CD8-positive, alpha-beta memory T cell (primary cell): ENCODE results near the gene ZNF841. TPM values are rescaled to one million over a fixed set of nuclear protein-coding genes. Genes with fewer than 3 reads are reported as not detected.
"Not testable (repeated sequence)": the region's sequence is repeated elsewhere in the genome, so short reads cannot be mapped to it uniquely, and the experiment has no call there.

ENCODE experiments used
- CTCF ChIA-PET: fragments of 350-600 bp; sonication (Branson Sonifier 250); formaldehyde crosslinking; loops from one replicate; lab custom pipeline; 2021; ENCODE audit warnings: antibody characterized with exemption; lab: Charles Lee
- POLR2A ChIA-PET: fragments of 350-600 bp; sonication (Branson Sonifier 250); formaldehyde crosslinking; loops from one replicate; lab custom pipeline; 2021; ENCODE audit warnings: antibody characterized with exemption; lab: Charles Lee
- DNase-seq, 5 donors: peaks; one replicate each; pipeline versions ENCODE4 v3.0.0 to v3.0.0-alpha.2; 2020 to 2022; ENCODE audit warnings: mixed read lengths in 1 of 5
- H3K27ac ChIP-seq: one replicate; pipeline ENCODE4 v1.7.0; 2013; ENCODE audit warnings: low read depth, mild to moderate bottlenecking, low read length, moderate library complexity
- H3K27me3 ChIP-seq: 2 replicates; pipeline ENCODE4 v1.7.0; 2013; ENCODE audit warnings: low read length, mild to moderate bottlenecking; ENCODE audit not compliant: insufficient read depth, poor library complexity, severe bottlenecking
- H3K36me3 ChIP-seq: 2 replicates; pipeline ENCODE4 v1.7.0; 2013; ENCODE audit warnings: mild to moderate bottlenecking, low read length, moderate library complexity; ENCODE audit not compliant: insufficient read depth
- H3K4me1 ChIP-seq: 2 replicates; pipeline ENCODE4 v1.7.0; 2013; ENCODE audit warnings: mild to moderate bottlenecking, low read length, moderate library complexity; ENCODE audit not compliant: insufficient read depth
- H3K4me3 ChIP-seq: 2 replicates; pipeline ENCODE4 v1.7.0; 2013; ENCODE audit warnings: mild to moderate bottlenecking, low read length
- H3K9me3 ChIP-seq: 2 replicates; pipeline ENCODE4 v1.7.0; 2013; ENCODE audit warnings: mild to moderate bottlenecking, low read length
- H3K27ac Mint-ChIP-seq, 8 donors: one replicate each; pipeline ENCODE4 v1.8.0; 2020 to 2021; ENCODE audit warnings: mixed read lengths in 8 of 8, mild to moderate bottlenecking in 6 of 8, inconsistent platforms in 3 of 8, moderate library complexity in 3 of 8
- H3K27me3 Mint-ChIP-seq, 2 donors: one replicate each; pipeline ENCODE4 v1.8.0; 2020 to 2021; ENCODE audit warnings: mixed read lengths in 2 of 2, mild to moderate bottlenecking in 1 of 2, moderate library complexity in 1 of 2
- H3K36me3 Mint-ChIP-seq, 3 donors: one replicate each; pipeline ENCODE4 v1.8.0; 2020 to 2021; ENCODE audit warnings: mixed read lengths in 3 of 3, inconsistent platforms in 1 of 3, mild to moderate bottlenecking in 1 of 3
- H3K4me1 Mint-ChIP-seq, 3 donors: one replicate each; pipeline ENCODE4 v1.8.0; 2020 to 2021; ENCODE audit warnings: mixed read lengths in 3 of 3, inconsistent platforms in 1 of 3, mild to moderate bottlenecking in 1 of 3
- H3K4me3 Mint-ChIP-seq, 7 donors: one replicate each; pipeline ENCODE4 v1.8.0; 2020 to 2021; ENCODE audit warnings: mixed read lengths in 7 of 7, mild to moderate bottlenecking in 6 of 7, moderate library complexity in 4 of 7, inconsistent platforms in 2 of 7
- H3K9me3 Mint-ChIP-seq, 5 donors: one replicate each; pipeline ENCODE4 v1.8.0; 2020 to 2022; ENCODE audit warnings: mixed read lengths in 5 of 5, mild to moderate bottlenecking in 3 of 5, moderate library complexity in 2 of 5, inconsistent platforms in 1 of 5
- polyA plus RNA-seq: library from polyadenylated mRNA; unstranded; fragments of 300-500 nt; fragmentation: Illumina TruSeq; gene quantifications from one replicate; pipeline ENCODE4 v1.2.3, GENCODE V29; 2021
- total RNA-seq, 2 experiments: library from RNA; stranded (reverse); gene quantifications; one replicate each; pipeline ENCODE4 v1.2.3, GENCODE V29; 2021

The ZNF841 gene
- total and polyA plus RNA-seq, 3 experiments from 2014 or later: 5.7 to 15.2 (median 14.5) TPM

DNA sequence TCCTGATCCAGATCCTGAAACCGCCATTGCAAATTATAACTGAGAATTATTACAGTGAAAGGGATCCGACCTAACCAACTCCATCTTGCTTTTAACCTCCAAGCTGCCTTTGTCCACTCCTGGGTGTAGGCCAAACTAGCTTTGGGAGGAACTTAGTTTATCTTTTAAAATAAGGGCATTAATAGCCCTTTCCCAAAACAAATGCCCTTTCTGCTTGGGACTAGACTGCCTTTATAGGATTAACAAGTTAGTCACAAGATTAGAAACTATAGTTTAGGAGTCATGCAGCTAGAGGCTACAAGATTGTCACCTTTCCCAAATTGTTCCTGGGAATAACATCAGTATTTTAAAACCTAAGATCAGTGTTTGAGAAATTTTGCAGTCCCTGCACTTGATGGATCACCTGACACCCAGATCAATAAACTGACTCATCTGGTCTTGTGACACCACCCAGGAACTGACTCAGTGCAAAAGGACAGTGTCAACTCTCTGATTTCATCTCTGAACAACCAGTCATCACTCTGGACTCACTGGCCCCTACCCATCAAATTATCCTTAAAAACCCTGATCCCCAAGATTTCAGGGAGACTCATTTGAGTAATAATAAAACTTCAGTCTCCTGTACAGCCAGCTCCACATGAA is 4.1 kb upstream of the ZNF841 start:
- peaks cover 3 to 36% (median 11%) of the 10 kb centered on the region in 3 donors for H3K36me3 Mint-ChIP-seq
- Histone ChIP-seq H3K36me3 (no peaks in the 10 kb centered on the region), H3K27ac (no peak overlapping the region), H3K4me1 (peaks cover 5% of the 10 kb centered on the region), H3K9me3 (peaks cover 7% of the 10 kb centered on the region), H3K4me3 (no peak overlapping the region), H3K27me3 (no peaks in the 10 kb centered on the region)
- H3K27me3 Mint-ChIP-seq: peaks cover 7 to 10% of the 10 kb centered on the region in 2 donors
- peak overlapping the region in 1 of 8 donors; percentile 1 for H3K27ac Mint-ChIP-seq
- H3K4me1 Mint-ChIP-seq: peaks cover 12 to 17% (median 15%) of the 10 kb centered on the region in 3 donors
- H3K4me3 Mint-ChIP-seq: peak overlapping the region in 1 of 7 donors; percentile 40
- CTCF ChIA-PET: no interaction called here
- POLR2A ChIA-PET: no interaction called here
- DNase-seq: no peak
- peaks cover 19 to 70% (median 54%) of the 10 kb centered on the region in 5 donors for H3K9me3 Mint-ChIP-seq

DNA sequence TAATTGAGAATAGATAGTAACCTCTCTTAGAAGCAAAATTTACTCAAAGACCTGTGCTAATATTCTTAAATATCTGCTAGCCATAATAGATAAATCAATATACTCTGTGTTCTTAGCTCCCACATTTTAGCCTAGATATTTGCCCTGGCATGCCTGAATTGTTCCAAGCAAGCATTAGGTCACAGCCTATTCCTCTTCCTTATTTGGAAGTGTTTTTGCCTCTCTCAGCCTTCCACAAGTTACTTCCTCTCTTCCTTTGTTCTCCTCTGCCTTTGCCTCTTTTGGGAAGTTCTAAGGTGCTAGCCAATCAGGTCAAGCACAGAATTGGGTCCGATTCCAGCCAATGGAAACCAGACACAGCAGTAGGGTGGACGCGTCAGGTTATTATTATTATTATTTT is 851 bp upstream of the ZNF841 start:
- H3K4me1 Mint-ChIP-seq: peaks cover 39 to 49% (median 45%) of the 10 kb centered on the region in 3 donors
- peak overlapping the region in 1 of 8 donors; percentile 69 for H3K27ac Mint-ChIP-seq
- peak overlapping the region; percentile 32 to 99 (median 98) for H3K4me3 Mint-ChIP-seq
- peaks cover 15 to 61% (median 41%) of the 10 kb centered on the region in 3 donors for H3K36me3 Mint-ChIP-seq
- CTCF ChIA-PET, H3K9me3 ChIP-seq, H3K27me3 Mint-ChIP-seq, H3K27me3 ChIP-seq, H3K36me3 ChIP-seq, H3K27ac ChIP-seq, POLR2A ChIA-PET, DNase-seq: not testable (repeated sequence)
- H3K9me3 Mint-ChIP-seq: peaks cover 22 to 60% (median 44%) of the 10 kb centered on the region in 5 donors
- peaks cover 14% of the 10 kb centered on the region for H3K4me1 ChIP-seq
- H3K4me3 ChIP-seq: peak overlapping the region; percentile 94

DNA sequence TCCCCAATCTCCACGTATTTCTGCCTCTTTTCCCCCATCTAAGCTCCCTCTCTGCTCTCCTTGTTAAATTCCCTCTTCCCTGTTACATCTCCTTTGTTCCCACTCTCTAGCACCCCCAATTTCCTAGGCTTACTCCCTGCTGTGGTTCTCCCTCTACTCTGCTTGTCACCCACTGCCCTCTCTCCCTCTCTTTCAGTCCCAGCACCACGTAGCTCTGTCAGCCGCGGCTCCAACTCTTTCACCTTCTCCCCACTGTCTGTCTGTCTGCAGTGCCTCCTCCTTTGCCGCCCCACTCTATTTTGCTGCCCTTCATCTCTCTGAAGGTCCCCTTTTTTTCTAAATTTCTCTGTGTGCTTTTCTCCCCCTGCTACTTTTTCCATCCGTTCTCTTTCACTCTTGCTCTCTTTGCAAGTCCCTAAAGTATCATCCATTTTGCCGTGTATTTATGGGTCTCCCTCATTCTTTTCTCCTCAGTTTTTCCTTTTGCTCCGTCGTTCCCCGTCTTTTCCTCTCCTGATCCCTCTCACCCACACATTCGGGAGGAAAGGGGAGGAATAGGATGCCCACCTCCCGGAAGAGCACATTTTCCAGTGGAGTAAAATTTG is 937 bp downstream of the ZNF841 start:
- POLR2A ChIA-PET: no interaction called here
- peak in 1 of 5 donors; percentile 1 for DNase-seq
- peaks cover 5% of the 10 kb centered on the region for H3K9me3 ChIP-seq
- CTCF ChIA-PET: no interaction called here
- peaks cover 11% of the 10 kb centered on the region for H3K36me3 ChIP-seq
- peaks cover 23 to 75% (median 59%) of the 10 kb centered on the region in 3 donors for H3K36me3 Mint-ChIP-seq
- peak overlapping the region; percentile 94 for H3K4me3 ChIP-seq
- peak overlapping the region; percentile 87 for H3K27ac ChIP-seq
- peaks cover 0 to 2% of the 10 kb centered on the region in 2 donors for H3K27me3 Mint-ChIP-seq
- peak overlapping the region; percentile 58 to 98 (median 94) for H3K27ac Mint-ChIP-seq
- peak overlapping the region; percentile 88 to 99 (median 98) for H3K4me3 Mint-ChIP-seq
- peaks cover 53 to 63% (median 60%) of the 10 kb centered on the region in 3 donors for H3K4me1 Mint-ChIP-seq
- H3K4me1 ChIP-seq: peaks cover 14% of the 10 kb centered on the region
- H3K9me3 Mint-ChIP-seq: peaks cover 28 to 72% (median 46%) of the 10 kb centered on the region in 5 donors
- H3K27me3 ChIP-seq: no peaks in the 10 kb centered on the region

DNA sequence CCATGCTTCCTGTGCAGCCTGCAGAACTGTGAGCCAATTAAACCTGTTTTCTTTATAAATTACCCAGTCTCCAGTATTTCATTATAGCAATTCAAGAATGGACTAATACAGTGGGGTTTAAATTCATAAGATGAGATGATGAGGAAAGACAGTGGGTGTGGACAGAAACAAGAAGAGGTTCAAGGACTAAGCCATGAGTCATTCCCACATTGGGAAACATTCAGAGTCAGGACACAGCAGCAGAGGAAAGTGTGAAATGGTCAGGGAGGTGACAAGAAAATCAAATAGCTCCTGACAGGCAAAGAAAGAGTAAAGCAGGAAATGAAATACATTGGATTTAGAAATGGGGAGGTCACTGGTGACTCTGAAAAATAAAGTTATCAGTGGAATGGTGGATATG is 9.1 kb downstream of the ZNF841 start:
- H3K27ac Mint-ChIP-seq: peak overlapping the region in 2 of 8 donors; percentile 7 to 10
- H3K36me3 Mint-ChIP-seq: peaks cover 70 to 99% (median 98%) of the 10 kb centered on the region in 3 donors
- H3K9me3 Mint-ChIP-seq: peaks cover 21 to 79% (median 34%) of the 10 kb centered on the region in 5 donors
- Histone ChIP-seq H3K4me3 (no peak overlapping the region), H3K27me3 (no peaks in the 10 kb centered on the region), H3K9me3 (peaks cover 5% of the 10 kb centered on the region), H3K27ac (no peak overlapping the region), H3K36me3 (peaks cover 33% of the 10 kb centered on the region), H3K4me1 (no peaks in the 10 kb centered on the region)
- ChIA-PET POLR2A (no interaction called here), CTCF (no interaction called here)
- H3K4me3 Mint-ChIP-seq: peak overlapping the region in 1 of 7 donors; percentile 8
- no peak for DNase-seq
- peaks cover 12 to 33% (median 28%) of the 10 kb centered on the region in 3 donors for H3K4me1 Mint-ChIP-seq
- peaks cover 0 to 1% of the 10 kb centered on the region in 2 donors for H3K27me3 Mint-ChIP-seq

DNA sequence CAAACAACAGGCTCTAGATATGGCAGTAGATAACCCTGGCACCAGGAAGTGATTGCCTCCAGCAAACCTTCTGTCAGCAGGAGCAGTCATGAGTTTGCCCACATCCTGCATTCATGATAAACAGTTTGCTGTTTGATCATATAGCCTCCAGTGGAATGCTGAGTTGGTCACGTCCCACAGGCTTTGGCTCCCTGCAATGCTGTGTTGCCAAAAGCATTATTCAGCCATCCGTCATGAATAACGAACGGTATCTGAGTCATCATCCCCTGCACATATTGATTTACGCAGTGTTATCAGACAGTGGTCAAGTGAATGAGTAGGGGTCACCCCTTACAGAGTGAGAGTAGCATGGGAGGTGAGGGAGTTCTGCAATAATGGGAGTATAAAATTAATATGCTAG is 25.1 kb downstream of the ZNF841 start:
- H3K4me1 Mint-ChIP-seq: peaks cover 0 to 16% (median 4%) of the 10 kb centered on the region in 3 donors
- Histone ChIP-seq H3K27ac (no peak overlapping the region), H3K36me3 (peaks cover 53% of the 10 kb centered on the region), H3K4me1 (no peaks in the 10 kb centered on the region), H3K9me3 (peaks cover 69% of the 10 kb centered on the region), H3K27me3 (no peaks in the 10 kb centered on the region), H3K4me3 (no peak overlapping the region)
- peaks cover 65 to 100% (median 99%) of the 10 kb centered on the region in 5 donors for H3K9me3 Mint-ChIP-seq
- no peak for DNase-seq
- no peaks in the 10 kb centered on the region for H3K27me3 Mint-ChIP-seq
- POLR2A ChIA-PET: no interaction called here
- CTCF ChIA-PET: no interaction called here
- peaks cover 74 to 99% (median 96%) of the 10 kb centered on the region in 3 donors for H3K36me3 Mint-ChIP-seq
- H3K27ac Mint-ChIP-seq: no peak overlapping the region
- peak overlapping the region in 2 of 7 donors; percentile 39 to 51 for H3K4me3 Mint-ChIP-seq

DNA sequence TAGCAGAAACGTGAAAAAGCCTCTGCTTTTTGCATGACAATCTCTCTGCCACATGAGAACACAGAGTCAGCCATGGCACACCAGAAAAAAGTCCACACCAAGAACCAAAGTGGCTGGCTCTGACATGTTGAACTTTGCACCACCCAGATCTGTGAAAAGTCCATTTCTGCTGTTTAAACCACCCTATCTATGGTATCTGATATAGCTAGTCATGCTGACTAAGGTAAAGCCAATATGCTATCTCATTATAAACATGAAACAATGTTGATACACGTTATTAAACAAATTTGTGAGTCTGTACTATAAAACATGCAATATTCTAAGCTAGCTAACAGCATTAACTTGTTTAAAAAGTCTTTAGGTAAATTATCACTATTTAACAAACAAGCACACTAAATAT is 25.9 kb downstream of the ZNF841 start:
- no peak overlapping the region for H3K4me3 ChIP-seq
- ChIA-PET POLR2A (no interaction called here), CTCF (no interaction called here)
- peaks cover 48% of the 10 kb centered on the region for H3K36me3 ChIP-seq
- no peaks in the 10 kb centered on the region for H3K27me3 ChIP-seq
- H3K36me3 Mint-ChIP-seq: peaks cover 69 to 99% (median 95%) of the 10 kb centered on the region in 3 donors
- H3K9me3 ChIP-seq: peaks cover 71% of the 10 kb centered on the region
- H3K27ac ChIP-seq: no peak overlapping the region
- H3K4me3 Mint-ChIP-seq: no peak overlapping the region
- no peak for DNase-seq
- H3K27me3 Mint-ChIP-seq: no peaks in the 10 kb centered on the region
- H3K9me3 Mint-ChIP-seq: peaks cover 62 to 100% (median 99%) of the 10 kb centered on the region in 5 donors
- no peak overlapping the region for H3K27ac Mint-ChIP-seq
- peaks cover 0 to 10% (median 4%) of the 10 kb centered on the region in 3 donors for H3K4me1 Mint-ChIP-seq
- H3K4me1 ChIP-seq: no peaks in the 10 kb centered on the region

DNA sequence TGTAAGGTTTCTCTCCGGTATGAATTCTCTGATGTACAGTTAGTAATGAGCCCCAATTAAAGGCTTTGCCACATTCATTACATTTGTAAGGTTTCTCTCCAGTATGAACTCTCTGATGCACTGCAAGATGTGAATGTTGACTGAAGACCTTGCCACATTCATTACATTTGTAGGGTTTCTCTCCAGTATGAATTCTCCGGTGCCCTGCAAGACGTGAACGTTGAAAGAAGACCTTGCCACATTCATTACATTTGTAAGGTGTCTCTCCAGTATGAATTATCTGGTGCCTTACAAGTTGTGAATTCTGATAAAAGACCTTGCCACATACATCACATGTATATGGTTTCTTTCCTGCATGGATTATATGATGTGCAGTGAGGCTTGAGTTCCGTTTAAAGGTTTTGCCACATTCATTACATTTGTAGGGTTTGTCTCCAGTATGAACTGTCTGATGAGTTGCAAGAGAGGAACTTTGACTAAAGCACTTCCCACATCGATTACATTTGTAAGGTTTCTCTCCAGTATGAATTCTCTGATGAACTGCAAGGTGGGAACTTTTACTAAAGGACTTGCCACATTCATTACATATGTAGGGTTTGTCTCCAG is 29.2 kb downstream of the ZNF841 start:
- CTCF ChIA-PET: no interaction called here
- no peaks in the 10 kb centered on the region for H3K27me3 ChIP-seq
- DNase-seq: no peak
- H3K9me3 Mint-ChIP-seq: peaks cover 42 to 96% (median 95%) of the 10 kb centered on the region in 5 donors
- no peak overlapping the region for H3K27ac Mint-ChIP-seq
- peaks cover 47% of the 10 kb centered on the region for H3K36me3 ChIP-seq
- peaks cover 80% of the 10 kb centered on the region for H3K9me3 ChIP-seq
- no peaks in the 10 kb centered on the region for H3K4me1 ChIP-seq
- no peak overlapping the region for H3K27ac ChIP-seq
- peak overlapping the region; percentile 7 for H3K4me3 ChIP-seq
- H3K4me3 Mint-ChIP-seq: no peak overlapping the region
- no peaks in the 10 kb centered on the region for H3K27me3 Mint-ChIP-seq
- POLR2A ChIA-PET: no interaction called here
- peaks cover 0 to 10% (median 4%) of the 10 kb centered on the region in 3 donors for H3K4me1 Mint-ChIP-seq
- peaks cover 42 to 89% (median 80%) of the 10 kb centered on the region in 3 donors for H3K36me3 Mint-ChIP-seq

DNA sequence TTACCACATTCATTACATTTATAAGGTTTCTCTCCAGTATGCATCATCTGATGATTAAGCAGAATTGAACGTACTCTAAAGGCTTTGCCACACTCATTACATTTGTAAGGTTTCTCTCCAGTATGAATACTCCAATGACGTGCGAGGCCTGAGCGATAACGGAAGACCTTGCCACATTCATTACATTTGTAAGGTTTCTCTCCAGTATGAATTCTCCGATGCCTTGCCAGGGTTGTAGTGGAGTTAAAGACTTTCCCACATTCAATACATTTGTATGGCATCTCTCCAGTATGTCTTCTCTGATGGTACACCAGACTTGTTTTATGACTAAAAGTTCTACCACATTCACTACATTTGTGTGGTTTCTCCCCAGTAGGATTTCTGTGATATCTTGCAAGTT is 30.2 kb downstream of the ZNF841 start:
- Mint-ChIP-seq H3K4me3 (no peak overlapping the region), H3K27me3 (no peaks in the 10 kb centered on the region), H3K4me1 (peaks cover 0 to 10% (median 2%) of the 10 kb centered on the region in 3 donors), H3K27ac (no peak overlapping the region), H3K36me3 (peaks cover 32 to 87% (median 77%) of the 10 kb centered on the region in 3 donors), H3K9me3 (peaks cover 33 to 96% (median 95%) of the 10 kb centered on the region in 5 donors)
- H3K36me3 ChIP-seq: peaks cover 38% of the 10 kb centered on the region
- no peak for DNase-seq
- no peaks in the 10 kb centered on the region for H3K27me3 ChIP-seq
- POLR2A ChIA-PET: no interaction called here
- CTCF ChIA-PET: no interaction called here
- peak overlapping the region; percentile 30 for H3K4me3 ChIP-seq
- H3K27ac ChIP-seq: no peak overlapping the region
- no peaks in the 10 kb centered on the region for H3K4me1 ChIP-seq
- H3K9me3 ChIP-seq: peaks cover 80% of the 10 kb centered on the region
